KOPT-K1 (cell line): ENCODE data around the gene KSR2.

ENCODE experiments used
- H3K27ac ChIP-seq: fragments of 200-600 bp; sonication (generic); 2 replicates; pipeline ENCODE4 v1.5.1; 2016; ENCODE audit warnings: antibody characterized with exemption, mild to moderate bottlenecking, low read depth, low read length; ENCODE audit not compliant: poor library complexity, severe bottlenecking
- H3K36me3 ChIP-seq: fragments of 200-600 bp; sonication (generic); 2 replicates; pipeline ENCODE4 v1.5.1; 2017; ENCODE audit warnings: antibody characterized with exemption, mild to moderate bottlenecking, low read length, moderate library complexity; ENCODE audit not compliant: insufficient read depth
- H3K9me3 ChIP-seq: fragments of 200-600 bp; sonication (generic); 2 replicates; pipeline ENCODE4 v1.5.1; 2017; ENCODE audit warnings: antibody characterized with exemption, low read length, mild to moderate bottlenecking; ENCODE audit not compliant: insufficient read depth, poor library complexity, severe bottlenecking

KSR2 gene

GRCh38 chr12:117674763-117675162 is 294.0 kb downstream of the KSR2 start:
- H3K36me3 ChIP-seq, result no peaks in the 10 kb centered on the region

GRCh38 chr12:117674313-117674712 is 294.5 kb downstream of the KSR2 start:
- Histone ChIP-seq H3K27ac (no peak overlapping the region), H3K9me3 (no peaks in the 10 kb centered on the region), H3K36me3 (no peaks in the 10 kb centered on the region)

More at GRCh38 chr12:117674763-117675162, 294.0 kb downstream of the KSR2 start:
- no peak overlapping the region for H3K27ac ChIP-seq
- no peaks in the 10 kb centered on the region for H3K9me3 ChIP-seq

- Histone ChIP-seq H3K9me3 (no peaks in the 10 kb centered on the region), H3K27ac (no peak overlapping the region), H3K36me3 (no peaks in the 10 kb centered on the region)
Observed at GRCh38 chr12:117671734-117672133, 297.1 kb downstream of the KSR2 start.

GRCh38 chr12:117664169-117664568 is 304.6 kb downstream of the KSR2 start:
- H3K36me3 ChIP-seq, result no peaks in the 10 kb centered on the region
- H3K27ac ChIP-seq, result no peak overlapping the region
- H3K9me3 ChIP-seq, result no peaks in the 10 kb centered on the region

- Histone ChIP-seq H3K36me3 (no peaks in the 10 kb centered on the region), H3K9me3 (no peaks in the 10 kb centered on the region), H3K27ac (no peak overlapping the region)
Observed at GRCh38 chr12:117662620-117663395, 306.0 kb downstream of the KSR2 start.

GRCh38 chr12:117662220-117662619 is 306.6 kb downstream of the KSR2 start:
- Histone ChIP-seq H3K27ac (no peak overlapping the region), H3K36me3 (no peaks in the 10 kb centered on the region), H3K9me3 (no peaks in the 10 kb centered on the region)

DNA sequence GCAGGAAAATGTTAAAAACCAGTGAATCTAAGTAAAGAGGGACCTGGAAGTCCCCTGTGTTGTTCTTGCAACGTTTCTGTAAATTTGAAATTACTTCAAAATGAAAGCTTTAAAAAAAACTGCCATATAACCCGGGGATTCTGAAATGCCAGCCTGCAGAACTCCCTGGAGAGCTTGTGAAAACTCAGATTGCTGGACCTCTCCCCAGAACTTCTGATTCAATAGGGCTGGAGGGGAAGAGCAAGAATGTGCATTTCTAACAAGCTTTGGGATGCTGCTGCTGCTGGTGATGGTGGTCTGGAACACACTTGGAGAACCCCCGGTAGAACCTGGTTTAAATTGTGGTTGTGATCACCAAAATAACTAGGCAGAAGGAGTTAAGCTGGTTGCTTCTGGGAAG is 307.3 kb downstream of the KSR2 start:
- H3K36me3 ChIP-seq, result no peaks in the 10 kb centered on the region
- no peaks in the 10 kb centered on the region for H3K9me3 ChIP-seq
- H3K27ac ChIP-seq, result no peak overlapping the region

DNA sequence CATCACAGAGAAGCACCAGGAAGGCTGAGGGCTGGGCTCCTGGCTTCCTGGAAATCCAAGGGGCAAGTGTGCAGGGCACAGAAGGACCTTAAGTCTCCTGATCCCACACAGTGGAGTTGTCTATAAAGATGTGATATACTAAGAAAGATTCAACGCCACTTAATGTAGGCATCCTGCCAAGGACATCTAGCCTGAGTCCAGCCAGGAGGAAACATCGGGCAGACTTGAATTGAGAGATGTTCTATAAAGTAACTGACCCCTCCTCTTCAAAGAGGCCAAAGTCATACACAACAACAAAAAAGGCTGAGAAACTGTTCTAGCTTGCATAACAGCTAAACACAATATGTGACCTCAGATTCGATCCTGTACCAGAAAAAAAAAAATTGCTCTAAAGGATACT is 307.9 kb downstream of the KSR2 start:
- H3K9me3 ChIP-seq, result no peaks in the 10 kb centered on the region
- no peaks in the 10 kb centered on the region for H3K36me3 ChIP-seq

GRCh38 chr12:117658226-117658625 is 310.6 kb downstream of the KSR2 start:
- H3K27ac ChIP-seq, result no peak overlapping the region
- H3K9me3 ChIP-seq, result no peaks in the 10 kb centered on the region
- H3K36me3 ChIP-seq, result no peaks in the 10 kb centered on the region

More for the DNA sequence above, 307.9 kb downstream of the KSR2 start:
- no peak overlapping the region for H3K27ac ChIP-seq

- H3K27ac ChIP-seq, result no peak overlapping the region
- no peaks in the 10 kb centered on the region for H3K36me3 ChIP-seq
- H3K9me3 ChIP-seq, result peaks cover 5% of the 10 kb centered on the region
Observed at GRCh38 chr12:117649796-117650195, 319.0 kb downstream of the KSR2 start.

DNA sequence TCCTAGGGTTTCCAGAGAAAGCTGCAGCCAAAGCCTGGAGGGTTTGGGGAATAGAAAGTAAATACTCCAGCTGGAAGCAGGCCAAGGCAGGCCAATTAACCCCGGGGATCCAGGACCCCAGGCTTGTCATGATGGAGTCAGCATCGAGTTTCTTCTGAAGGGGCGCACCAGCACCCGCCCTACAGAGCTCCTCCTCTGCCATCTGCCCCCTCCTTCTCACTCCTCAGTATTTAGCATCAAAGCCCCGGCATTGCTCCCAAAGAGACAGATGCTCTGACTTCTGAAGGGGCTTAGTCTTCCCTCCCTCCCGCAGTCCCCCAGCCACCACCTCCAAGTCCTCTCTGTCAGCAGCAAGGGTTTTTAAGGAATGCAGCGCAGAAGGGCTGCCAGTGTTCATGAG is 322.3 kb downstream of the KSR2 start:
- no peak overlapping the region for H3K27ac ChIP-seq
- no peaks in the 10 kb centered on the region for H3K36me3 ChIP-seq
- H3K9me3 ChIP-seq, result peaks cover under 1% of the 10 kb centered on the region

DNA sequence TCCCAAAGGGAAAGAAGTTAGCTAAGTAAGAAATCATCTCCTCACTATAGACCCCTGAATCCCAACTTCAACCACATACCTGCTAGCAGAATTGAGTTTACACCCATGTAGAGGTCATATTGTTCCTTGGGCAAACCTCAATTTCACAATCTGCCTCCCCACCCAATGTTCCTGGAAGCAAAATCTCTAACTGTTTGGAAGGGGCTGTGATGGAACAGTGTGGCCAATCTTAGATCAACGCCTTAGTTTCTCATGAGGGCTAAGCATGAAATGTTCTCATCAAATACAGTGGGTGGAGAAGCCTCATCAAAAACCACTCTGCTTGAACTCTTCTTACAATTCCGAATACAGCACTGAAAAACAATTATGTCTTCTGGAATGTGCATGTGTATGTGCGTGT is 323.3 kb downstream of the KSR2 start:
- no peaks in the 10 kb centered on the region for H3K9me3 ChIP-seq
- H3K36me3 ChIP-seq, result no peaks in the 10 kb centered on the region
- H3K27ac ChIP-seq, result no peak overlapping the region

DNA sequence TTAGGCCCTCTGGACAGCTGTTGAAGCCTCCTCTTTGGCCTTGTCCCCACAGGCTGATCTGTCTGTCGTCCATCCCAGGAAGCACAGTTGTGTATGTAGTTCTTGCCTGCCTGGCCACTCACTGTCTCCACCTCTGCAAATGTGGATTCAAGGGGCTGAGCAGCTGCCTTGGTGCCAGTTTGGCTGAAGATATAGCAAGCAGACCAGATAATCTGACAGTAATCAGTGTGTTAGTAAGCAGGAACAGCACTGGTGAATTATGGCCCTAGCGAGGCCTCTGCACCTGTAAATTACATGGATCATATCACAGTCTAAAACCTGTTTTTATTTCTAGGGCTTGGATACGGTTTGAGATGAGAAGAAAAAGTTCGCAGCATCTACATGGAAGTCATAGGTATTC is 324.8 kb downstream of the KSR2 start:
- no peak overlapping the region for H3K27ac ChIP-seq
- H3K36me3 ChIP-seq, result no peaks in the 10 kb centered on the region
- H3K9me3 ChIP-seq, result no peaks in the 10 kb centered on the region

GRCh38 chr12:117641885-117642284 is 326.9 kb downstream of the KSR2 start:
- Histone ChIP-seq H3K9me3 (peaks cover 5% of the 10 kb centered on the region), H3K27ac (no peak overlapping the region), H3K36me3 (no peaks in the 10 kb centered on the region)

DNA sequence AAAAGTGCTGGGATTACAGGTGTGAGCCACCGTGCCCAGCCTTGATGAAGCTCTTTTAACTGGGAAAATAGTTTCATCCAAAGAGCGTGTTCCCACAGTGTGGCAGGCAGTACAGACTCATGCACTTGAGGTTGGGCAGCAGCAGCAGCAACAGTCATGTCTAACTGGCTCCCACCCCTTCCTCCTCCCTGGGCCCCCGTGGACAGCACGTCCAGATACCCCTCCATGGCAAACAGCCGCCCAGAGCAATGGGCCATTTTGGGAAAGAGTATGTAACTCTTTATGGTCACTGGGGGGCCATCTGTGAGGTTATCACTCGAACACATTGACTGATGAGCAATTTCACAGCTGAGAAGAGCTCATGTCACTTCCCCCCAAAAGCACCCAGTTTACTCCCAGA is 328.3 kb downstream of the KSR2 start:
- Histone ChIP-seq H3K9me3 (peaks cover 10% of the 10 kb centered on the region), H3K36me3 (no peaks in the 10 kb centered on the region), H3K27ac (no peak overlapping the region)

- H3K9me3 ChIP-seq, result no peaks in the 10 kb centered on the region
- H3K36me3 ChIP-seq, result no peaks in the 10 kb centered on the region
- H3K27ac ChIP-seq, result no peak overlapping the region
Observed at GRCh38 chr12:117629454-117629853, 339.3 kb downstream of the KSR2 start.
